Cortex of kidney (tissue), 1 donor: ENCODE results near the gene CYREN.
"Not testable (repeated sequence)": the region's sequence is repeated elsewhere in the genome, so short reads cannot be mapped to it uniquely, and the experiment has no call there.

ENCODE experiments used
- DNase-seq: peaks from one replicate; lab custom pipeline; 2025; lab: John Stamatoyannopoulos, UW

CYREN gene

DNA sequence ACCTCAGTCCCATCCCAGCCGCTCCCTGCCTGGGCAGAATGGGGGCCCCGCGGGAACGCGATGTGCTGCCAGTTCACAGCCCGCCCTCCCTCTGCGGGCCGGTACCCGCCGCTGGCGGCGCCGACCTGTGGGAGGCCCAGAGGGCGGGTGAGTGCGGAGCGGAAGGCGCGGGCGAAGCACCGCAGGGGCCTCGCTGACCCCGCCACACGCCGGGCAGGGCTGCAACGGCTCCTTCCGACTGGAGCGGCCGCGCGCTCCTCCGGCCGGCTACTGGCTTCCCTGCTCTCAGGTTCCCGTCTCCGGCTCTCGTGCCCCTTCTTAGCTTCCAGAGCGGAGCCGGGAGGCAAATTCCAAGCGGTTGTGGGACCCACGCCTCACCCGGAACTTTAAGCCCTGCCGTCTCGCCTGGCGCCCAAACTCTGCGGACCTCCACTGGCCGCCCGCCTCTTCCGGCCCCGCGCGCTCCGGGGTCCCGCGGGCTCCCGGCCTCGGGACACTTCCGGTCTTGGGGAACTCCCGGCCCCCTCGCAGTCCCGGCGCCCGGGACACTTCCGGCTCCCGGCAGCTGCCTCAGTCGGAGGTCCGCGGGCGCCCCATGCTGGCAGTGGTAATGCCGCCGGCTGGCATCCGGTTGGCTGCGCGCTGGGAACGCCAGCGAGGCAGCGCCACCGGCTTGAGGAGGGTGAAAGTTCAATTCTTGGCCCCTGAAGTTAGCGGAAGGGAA, at the start of gene CYREN:
Gene CYREN, minus strand, starts transcription at position 434 of the 724 bp plus-strand sequence. CDS start 1,785 bp downstream, outside the sequence.
- DNase-seq = peak; percentile 66

DNA sequence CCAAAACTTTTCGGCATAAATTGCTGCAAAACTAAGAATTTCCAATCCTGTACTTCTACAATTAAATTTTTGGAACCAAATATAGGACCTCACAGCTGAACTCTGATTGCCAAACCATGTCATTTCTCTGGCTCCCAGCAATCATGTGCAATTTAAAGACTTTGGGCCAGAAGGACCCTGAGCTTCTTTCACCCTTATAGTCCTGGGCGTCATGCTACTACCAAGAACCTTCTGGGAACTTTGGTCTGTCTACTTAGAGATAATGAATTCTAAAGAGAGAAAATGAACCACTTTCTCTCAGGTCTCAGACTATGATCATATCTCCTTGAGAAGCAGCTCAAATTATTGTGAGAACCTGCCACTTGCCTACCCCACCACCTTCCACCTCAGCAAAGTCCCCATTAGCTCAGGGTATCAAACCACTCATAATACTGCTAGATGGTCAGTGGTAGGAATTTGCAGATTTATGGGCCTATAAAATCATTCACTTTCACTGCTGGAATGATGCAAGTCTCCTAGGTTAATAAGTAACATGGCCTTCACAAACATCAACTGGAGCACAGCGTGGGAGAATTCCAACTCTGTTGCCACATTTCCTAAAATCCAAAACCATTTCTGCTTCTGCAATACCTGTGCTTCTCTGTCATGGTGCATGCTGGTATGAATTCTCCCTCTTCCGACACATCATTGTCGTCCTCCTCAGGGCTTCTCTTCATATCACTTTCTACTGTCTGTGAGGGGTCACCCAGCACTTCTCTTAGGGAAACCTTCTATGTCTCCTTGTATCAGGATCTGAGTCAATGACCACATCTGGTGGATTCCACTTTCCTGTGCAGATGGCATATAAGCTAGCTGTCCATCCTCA, 47.4 kb upstream of the CYREN start:
- DNase-seq = no peak

- no peak for DNase-seq
These were observed 45.2 kb upstream of the CYREN start for GRCh38 chr7:135215698-135216097.

DNA sequence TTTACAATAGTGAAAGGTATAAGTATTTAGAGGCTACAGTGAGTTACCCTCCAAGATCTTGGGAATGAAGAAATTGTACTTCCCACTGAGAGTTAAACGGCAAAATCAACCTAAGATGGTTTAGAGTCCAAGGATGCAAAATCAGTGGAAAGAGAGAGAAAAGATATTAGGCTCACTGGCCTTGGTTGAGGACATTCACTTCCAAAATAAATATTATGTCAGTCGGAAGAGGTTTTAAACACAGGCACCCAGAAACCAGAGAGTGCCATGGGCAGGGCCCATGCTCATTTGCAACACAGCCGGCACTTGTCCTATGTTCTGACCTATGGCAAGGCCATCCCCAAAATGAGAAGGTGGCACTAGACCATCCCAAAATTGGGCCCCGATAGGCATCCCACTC, 44.7 kb upstream of the CYREN start:
- DNase-seq = no peak

DNA sequence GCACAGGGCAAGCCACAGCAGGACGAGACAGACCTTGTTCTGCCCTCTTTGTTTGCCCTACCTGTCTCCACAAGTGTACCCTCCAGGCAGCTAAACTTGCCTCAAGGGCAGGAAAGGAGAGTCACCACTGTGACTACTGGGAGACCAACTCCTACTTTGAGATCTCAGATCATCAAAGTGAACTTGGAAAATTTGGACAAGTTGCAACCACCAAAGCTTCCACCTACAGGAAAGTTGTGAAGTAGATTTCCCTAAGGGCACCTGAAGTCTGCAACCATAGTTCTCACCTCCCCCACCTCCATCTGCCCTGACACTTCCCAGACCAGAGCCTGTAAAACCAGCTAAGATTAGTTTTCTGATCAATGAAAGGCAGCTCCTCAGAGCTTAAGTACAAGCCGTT, 43.3 kb upstream of the CYREN start:
- DNase-seq = no peak

- DNase-seq = not testable (repeated sequence)
These were observed 41.6 kb upstream of the CYREN start for GRCh38 chr7:135211946-135212685.

DNA sequence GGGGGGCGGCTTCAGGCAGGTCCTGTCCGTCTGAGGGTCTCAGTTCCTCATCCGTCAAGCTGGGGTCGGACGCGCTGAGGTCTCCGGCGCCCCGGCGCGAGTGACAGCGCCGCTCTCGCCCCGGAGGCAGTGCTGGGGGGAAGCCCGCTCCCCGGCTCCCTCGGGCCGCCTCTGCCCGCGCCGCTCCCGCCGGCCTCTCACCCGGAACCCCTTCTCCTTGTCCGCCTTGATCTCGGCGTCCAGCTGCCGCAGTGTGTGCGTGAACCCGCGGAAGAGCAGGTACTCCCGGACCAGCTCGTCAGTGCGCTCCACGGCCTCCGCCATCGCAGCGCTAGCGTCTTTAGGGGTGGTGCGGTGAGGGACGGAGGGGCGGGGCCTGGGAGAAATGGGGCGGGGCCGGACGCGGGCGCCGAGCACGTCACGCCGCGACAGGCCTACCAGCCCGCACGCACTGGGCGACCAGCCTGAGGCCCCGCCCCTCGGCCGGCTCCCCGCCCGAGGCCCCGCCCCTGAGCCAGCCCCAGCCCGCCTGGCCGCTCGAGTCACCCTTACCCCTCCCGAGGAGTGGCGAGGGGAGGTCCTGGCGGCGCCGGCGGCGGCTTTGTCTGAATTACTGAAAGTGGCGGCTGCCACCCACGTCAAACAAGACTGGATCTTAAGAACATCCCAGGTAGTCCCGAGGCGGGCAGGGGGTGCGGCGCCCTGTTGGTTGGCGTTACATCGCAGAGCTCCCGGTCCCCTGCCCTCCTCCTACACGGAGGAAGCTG, 40.9 kb upstream of the CYREN start, which contains the start of gene WDR91:
Gene WDR91, minus strand, starts transcription at position 348 of the 767 bp plus-strand sequence. Its CDS starts 24 bp downstream, at position 324.
- peak; percentile 98 for DNase-seq

DNA sequence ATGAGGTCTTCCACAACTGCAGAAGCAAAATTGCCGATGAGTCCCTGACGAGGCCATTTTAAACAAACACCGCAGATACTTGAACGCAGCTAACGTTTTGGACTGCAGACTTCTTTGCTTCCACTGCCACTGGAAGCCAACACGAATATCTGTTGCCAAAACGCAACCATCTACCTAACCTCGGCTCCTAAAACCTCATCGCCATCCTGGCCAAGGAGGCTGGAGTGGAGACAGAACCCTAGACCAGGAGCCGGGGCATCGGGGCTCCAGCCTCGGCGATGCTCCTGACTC, 40.3 kb upstream of the CYREN start:
- DNase-seq = no peak

DNA sequence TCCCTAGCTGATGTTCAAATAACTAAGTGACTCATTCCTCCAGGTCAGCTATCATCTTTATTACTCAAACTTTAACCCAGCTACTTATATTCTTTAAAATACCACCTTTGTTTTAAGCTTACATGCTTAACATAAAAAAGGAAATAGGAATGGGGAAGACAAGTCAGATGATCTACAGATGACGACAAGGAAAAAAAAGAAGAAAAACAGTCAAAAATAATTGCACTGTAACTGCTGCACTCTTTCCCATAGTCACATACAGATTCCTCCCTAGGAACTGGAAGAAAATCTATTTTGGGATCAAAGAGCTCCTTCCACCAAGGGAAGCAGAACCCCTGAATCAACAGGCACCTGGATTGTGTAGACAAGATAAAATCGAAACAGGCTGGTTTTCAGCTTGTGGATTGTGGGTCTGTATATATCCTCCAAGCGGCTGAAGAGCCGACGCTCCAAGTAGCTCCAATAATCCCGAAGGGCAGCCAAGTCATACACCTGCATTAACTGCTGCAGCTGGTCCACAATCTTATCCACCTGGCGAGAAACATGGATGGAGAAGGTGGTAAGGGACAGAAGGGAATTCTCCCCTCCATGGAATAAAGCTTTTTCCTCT, 38.8 kb upstream of the CYREN start:
- DNase-seq = no peak

GRCh38 chr7:135208102-135208793, 37.7 kb upstream of the CYREN start:
- DNase-seq = no peak

DNA sequence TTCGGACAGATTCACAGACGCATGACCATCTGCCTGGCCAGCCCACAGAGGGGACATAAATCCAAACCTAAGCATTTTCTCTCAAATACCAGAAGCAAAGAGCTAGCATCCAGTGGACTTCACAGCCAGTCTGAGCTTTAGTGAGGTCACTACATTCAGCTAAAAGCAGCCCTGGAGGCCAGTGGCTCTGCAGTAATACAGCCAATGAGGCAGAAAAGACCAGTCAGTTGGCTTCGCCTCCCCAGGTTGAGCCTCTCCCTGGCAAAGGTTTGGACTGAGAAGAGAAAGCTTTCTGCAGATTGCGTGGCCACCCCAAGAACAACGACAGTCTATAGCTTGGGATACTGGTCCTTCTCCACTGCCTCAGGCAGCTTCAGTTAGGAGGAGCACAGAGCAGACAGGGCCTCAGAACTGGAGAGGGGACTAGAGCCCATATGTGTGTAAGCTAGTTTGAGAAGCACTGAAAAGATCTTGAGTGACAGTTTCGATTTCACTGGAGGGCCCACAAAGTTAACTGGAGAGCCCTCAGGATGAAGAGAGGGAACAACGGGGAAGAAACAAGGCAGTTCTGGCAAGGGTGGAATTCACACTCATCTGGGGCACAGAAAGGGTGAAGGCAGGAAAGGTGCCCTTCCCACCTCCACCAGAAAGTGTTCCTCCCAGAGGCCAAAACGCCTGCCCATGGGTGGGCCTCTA, 37.0 kb upstream of the CYREN start:
- DNase-seq = no peak

- no peak for DNase-seq
These were observed 36.5 kb upstream of the CYREN start for GRCh38 chr7:135206941-135207391.

DNA sequence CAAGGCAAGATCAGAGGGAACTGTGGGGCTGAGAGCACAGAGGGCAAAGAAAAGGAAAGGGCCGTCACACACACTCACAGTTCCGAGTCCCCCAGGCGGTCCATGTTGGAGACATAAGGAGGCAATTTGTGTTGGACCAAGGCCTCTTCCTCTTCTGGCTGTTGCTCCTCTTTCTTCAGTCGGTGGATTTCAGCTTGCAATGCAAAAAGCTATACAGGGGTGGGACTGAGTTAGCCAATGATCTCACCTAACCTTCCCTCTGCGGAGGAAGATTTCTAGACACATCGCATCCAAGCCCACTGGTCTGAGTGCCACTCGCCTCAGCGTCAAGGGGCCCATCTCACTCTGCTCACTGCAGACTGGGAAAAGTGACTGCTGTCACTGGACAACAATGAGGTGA, 35.3 kb upstream of the CYREN start:
- DNase-seq = no peak

- no peak for DNase-seq
These were observed 34.4 kb upstream of the CYREN start for GRCh38 chr7:135204876-135205275.

DNA sequence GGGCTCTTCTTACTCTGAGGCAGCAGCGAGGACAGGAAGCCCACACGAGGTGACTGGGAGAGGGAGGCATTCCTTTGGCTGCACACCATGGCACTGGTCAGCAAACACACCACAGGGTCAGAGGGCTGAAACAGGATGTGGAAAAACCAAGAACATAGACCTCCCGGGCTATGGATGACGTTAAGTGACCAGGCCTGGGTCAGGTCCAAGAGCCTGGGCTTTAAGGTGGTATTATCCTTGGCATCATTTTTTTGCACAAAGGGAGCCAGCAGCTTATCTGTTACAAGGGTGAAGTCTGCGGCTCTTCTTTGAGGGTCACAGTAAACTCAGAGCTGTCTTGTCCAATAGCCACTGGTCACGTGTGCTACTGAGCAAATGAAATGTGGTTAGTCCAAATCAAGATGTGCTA, 33.8 kb upstream of the CYREN start:
- no peak for DNase-seq

- DNase-seq = no peak
These were observed 30.8 kb upstream of the CYREN start for GRCh38 chr7:135201350-135201749.

GRCh38 chr7:135200821-135201331, 30.4 kb upstream of the CYREN start:
- DNase-seq = no peak

- DNase-seq = no peak
These were observed 28.9 kb upstream of the CYREN start for GRCh38 chr7:135199439-135199838.

DNA sequence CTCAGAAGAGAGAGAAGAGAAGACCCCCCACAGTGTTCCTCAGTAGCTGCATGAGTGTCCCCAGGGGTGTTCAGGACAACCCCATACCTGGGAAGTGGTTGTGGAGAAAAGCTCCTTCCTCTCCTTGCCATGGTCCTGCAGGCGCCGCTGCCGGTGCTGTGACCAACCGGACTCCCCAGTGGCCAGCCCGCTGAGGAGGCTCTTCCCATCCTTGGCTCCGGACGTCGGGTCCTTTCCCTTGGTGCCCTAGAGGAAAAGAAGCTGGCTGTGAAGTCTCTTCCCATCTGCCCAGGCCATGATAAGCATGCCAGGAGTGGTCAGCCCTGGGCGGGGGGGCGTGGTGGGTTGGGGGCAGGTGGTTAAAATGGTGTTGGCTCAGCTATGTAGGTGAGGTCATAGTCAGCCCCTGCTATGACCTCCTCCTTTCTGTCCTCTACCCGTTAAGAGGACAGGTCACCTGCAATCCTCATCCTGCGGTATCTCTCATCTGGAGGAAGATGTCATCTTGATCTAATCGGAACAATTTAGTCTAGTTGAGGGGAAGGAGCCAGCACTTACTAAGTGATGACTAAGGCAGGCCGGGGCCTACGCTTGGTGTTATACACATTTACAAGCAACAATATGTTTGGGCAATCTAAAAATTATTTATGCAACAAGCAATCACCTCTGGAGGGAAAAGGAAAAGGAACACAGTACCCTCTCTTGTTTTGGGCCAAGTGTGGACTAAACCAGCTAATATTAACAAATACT, 27.6 kb upstream of the CYREN start:
- DNase-seq = no peak
